Bronchial epithelial cell (primary cell): ENCODE data around the gene EFNA4. TPM values are rescaled to one million over a fixed set of nuclear protein-coding genes. Genes with fewer than 3 reads are reported as not detected.

Source experiments
- DNase-seq: peaks from one replicate; pipeline ENCODE4 v3.0.0-alpha.2; 2010; ENCODE audit warnings: low read depth
- FAIRE-seq: peaks from 2 replicates; lab custom pipeline; 2011; peaks lifted over from hg19 to GRCh38; lab: Jason Lieb, UNC
- H3K27me3 ChIP-seq: 2 replicates; pipeline ENCODE4 v1.5.1; 2011; ENCODE audit warnings: low read length; ENCODE audit not compliant: control insufficient read depth, insufficient read depth
- H3K36me3 ChIP-seq: 2 replicates; pipeline ENCODE4 v1.5.1; 2011; ENCODE audit warnings: low read length; ENCODE audit not compliant: control insufficient read depth, insufficient read depth
- H3K4me3 ChIP-seq: 2 replicates; pipeline ENCODE4 v1.5.1; 2011; ENCODE audit warnings: mild to moderate bottlenecking, low read depth, low read length, control low read depth
- CTCF ChIP-seq: IDR thresholded peaks from 2 replicates; pipeline ENCODE4 v1.5.1; 2011; ENCODE audit warnings: mild to moderate bottlenecking, moderate library complexity, low read length, control low read depth, inconsistent platforms; ENCODE audit not compliant: insufficient read depth, severe bottlenecking
- total RNA-seq: library from RNA; depleted of rRNA; stranded (reverse); fragments of >200 nt; gene quantifications from 2 replicates; pipeline ENCODE4 v1.2.1, GENCODE V29; 2014

The EFNA4 gene
- total RNA-seq, 1 donor from 2014 or later: 8.7 TPM

- H3K27me3 ChIP-seq: no peaks in the 10 kb centered on the region
- no peak for TF ChIP-seq CTCF
- peak; percentile 48 for DNase-seq
- FAIRE-seq: no peak
- H3K36me3 ChIP-seq: peaks cover 30% of the 10 kb centered on the region
- H3K4me3 ChIP-seq: peak overlapping the region; percentile 88
These were observed 11.7 kb upstream of the EFNA4 start for GRCh38 chr1:155051777-155052398.

- Histone ChIP-seq H3K36me3 (peaks cover 38% of the 10 kb centered on the region), H3K4me3 (peak overlapping the region; percentile 88), H3K27me3 (no peaks in the 10 kb centered on the region)
- FAIRE-seq: no peak
- DNase-seq: peak; percentile 42
- TF ChIP-seq CTCF: peak; percentile 72
These were observed 10.8 kb upstream of the EFNA4 start for GRCh38 chr1:155052439-155053395.

DNA sequence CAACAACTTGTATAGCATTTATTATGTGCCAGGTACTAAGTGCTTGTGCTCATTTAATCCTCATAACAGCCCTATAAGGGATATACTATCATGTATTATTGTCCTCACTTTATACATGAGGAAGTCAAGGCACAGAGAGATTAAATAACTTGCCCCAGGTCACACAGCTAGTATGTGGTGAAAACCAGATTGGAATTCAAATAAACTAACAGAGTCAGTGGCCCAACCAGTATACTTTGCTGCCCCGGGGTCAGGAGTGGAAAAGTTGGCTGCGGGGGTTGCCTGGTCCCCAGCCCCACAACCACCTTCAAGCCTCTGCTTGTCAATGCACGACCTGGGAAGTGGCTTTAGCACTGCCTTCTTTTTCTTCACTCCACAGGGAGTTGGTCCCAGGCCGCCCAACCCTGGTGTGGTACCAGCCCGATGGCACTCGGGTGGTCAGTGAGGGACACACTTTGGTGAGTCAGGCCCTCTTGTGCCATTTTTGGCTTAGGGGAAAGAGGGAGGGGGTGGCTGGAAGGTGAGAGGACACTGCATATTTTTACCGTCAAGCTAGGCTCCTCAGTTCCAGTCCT, 9.9 kb upstream of the EFNA4 start:
- FAIRE-seq (no peak), DNase-seq (no peak)
- H3K36me3 ChIP-seq: peaks cover 47% of the 10 kb centered on the region
- no peak for TF ChIP-seq CTCF
- H3K4me3 ChIP-seq: no peak overlapping the region
- no peaks in the 10 kb centered on the region for H3K27me3 ChIP-seq

DNA sequence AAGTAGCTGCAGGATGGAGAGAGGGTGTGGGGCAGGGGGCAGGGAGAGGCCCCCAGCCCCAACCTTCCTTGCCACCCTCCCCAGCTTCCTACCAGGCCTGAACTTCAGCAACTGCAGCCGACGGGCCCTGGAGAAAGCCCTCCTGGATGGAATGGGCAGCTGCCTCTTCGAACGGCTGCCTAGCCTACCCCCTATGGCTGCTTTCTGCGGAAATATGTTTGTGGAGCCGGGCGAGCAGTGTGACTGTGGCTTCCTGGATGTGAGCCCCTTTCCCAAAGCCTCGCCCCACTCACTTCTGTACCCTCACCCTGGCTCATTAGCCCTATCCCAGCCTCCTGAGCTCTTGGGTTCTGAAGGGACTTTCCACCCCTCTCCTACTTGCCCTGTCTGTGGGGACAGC, 6.4 kb upstream of the EFNA4 start:
- no peak for TF ChIP-seq CTCF
- DNase-seq: no peak
- peaks cover 61% of the 10 kb centered on the region for H3K36me3 ChIP-seq
- no peak for FAIRE-seq
- H3K4me3 ChIP-seq: no peak overlapping the region
- H3K27me3 ChIP-seq: no peaks in the 10 kb centered on the region

DNA sequence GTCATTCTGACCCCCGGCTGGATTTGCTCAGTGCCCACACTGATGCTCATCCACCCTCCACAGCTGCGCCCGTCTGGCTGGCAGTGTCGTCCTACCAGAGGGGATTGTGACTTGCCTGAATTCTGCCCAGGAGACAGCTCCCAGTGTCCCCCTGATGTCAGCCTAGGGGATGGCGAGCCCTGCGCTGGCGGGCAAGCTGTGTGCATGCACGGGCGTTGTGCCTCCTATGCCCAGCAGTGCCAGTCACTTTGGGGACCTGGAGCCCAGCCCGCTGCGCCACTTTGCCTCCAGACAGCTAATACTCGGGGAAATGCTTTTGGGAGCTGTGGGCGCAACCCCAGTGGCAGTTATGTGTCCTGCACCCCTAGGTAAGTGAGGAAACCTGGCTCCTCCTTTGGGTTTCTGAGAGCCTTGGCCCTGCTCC, 5.7 kb upstream of the EFNA4 start:
- no peak for FAIRE-seq
- H3K27me3 ChIP-seq: no peaks in the 10 kb centered on the region
- no peak for TF ChIP-seq CTCF
- peaks cover 63% of the 10 kb centered on the region for H3K36me3 ChIP-seq
- DNase-seq: no peak
- H3K4me3 ChIP-seq: no peak overlapping the region
